Erythroblast (primary cell): ENCODE data around the gene PRICKLE2.

Source experiments
- GATA1 ChIP-seq: IDR thresholded peaks from 2 replicates; pipeline ENCODE4 v1.6.1; 2011; ENCODE audit warnings: low read depth, mild to moderate bottlenecking, control low read depth, low read length, moderate library complexity
- POLR2A ChIP-seq: IDR thresholded peaks from 2 replicates; pipeline ENCODE4 v1.6.1; 2011; ENCODE audit warnings: mild to moderate bottlenecking, low read length

DNA sequence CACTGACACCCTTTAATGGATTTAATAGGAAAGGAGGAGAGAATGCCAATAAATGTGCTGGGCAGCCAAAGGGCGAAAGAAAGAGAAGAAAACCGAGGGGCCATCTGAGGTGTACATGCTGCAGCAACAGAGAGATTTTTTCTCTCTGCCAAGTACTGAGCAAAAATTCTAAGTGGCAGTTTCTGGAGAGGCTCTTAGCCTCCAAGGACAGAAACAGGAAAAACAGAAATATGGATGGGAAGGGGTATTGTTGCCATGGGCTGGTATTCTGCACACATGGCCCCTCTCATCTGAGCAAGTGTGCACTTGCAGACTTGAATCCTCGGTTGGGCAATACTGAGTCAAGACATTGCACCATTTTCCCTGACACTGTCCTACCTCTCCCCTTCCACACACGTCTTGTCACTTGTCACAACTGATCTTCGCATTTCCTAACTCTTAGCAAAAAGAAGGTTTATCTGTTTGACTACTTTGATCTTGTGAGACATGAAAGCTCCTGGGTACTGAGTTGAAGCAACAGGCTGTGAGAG is 73.9 kb downstream of the PRICKLE2 start:
- no peak for TF ChIP-seq POLR2A
- TF ChIP-seq GATA1 = no peak
